GM20000 (cell line): ENCODE measurements around the gene RAB34.

Experiments used
- DNase-seq: peaks from one replicate; pipeline ENCODE4 v3.0.0; 2012; ENCODE audit warnings: low spot score
- TF ChIP-seq, protein P1 (sequence below): IDR thresholded peaks from 2 replicates; pipeline ENCODE4 v1.5.1; 2012; ENCODE audit warnings: mild to moderate bottlenecking, control low read depth; ENCODE audit errors: extremely low read depth, missing control alignments

Gene RAB34

GRCh38 chr17:28702026-28702751 is 15.5 kb downstream of the RAB34 start:
- no peak for DNase-seq
- TF ChIP-seq, protein P1, sequence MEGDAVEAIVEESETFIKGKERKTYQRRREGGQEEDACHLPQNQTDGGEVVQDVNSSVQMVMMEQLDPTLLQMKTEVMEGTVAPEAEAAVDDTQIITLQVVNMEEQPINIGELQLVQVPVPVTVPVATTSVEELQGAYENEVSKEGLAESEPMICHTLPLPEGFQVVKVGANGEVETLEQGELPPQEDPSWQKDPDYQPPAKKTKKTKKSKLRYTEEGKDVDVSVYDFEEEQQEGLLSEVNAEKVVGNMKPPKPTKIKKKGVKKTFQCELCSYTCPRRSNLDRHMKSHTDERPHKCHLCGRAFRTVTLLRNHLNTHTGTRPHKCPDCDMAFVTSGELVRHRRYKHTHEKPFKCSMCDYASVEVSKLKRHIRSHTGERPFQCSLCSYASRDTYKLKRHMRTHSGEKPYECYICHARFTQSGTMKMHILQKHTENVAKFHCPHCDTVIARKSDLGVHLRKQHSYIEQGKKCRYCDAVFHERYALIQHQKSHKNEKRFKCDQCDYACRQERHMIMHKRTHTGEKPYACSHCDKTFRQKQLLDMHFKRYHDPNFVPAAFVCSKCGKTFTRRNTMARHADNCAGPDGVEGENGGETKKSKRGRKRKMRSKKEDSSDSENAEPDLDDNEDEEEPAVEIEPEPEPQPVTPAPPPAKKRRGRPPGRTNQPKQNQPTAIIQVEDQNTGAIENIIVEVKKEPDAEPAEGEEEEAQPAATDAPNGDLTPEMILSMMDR = no peak

GRCh38 chr17:28700830-28701492 is 16.7 kb downstream of the RAB34 start:
- TF ChIP-seq, protein P1 = no peak
- no peak for DNase-seq

DNA sequence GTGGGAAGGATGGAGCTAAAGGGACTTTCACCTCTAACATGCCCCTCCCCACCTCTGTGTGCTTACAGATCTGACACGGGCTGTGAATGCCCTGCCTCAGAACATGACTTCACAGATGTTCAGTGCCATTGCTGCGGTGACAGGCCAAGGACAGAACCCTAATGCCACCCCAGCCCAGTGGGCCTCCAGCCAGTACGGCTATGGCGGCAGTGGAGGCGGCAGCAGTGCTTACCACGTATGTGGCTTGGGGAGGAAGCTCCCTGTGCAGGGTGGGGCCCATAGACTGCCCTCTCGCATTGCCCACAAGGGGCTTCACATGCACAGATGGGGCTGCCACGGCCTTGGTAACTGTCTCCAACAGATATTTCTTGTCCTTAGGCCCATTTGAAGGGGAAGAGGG is 17.4 kb downstream of the RAB34 start:
- DNase-seq = no peak
- TF ChIP-seq, protein P1 = no peak

- no peak for DNase-seq
- TF ChIP-seq, protein P1 = no peak
Observed at GRCh38 chr17:28698253-28698941, 19.3 kb downstream of the RAB34 start.

DNA sequence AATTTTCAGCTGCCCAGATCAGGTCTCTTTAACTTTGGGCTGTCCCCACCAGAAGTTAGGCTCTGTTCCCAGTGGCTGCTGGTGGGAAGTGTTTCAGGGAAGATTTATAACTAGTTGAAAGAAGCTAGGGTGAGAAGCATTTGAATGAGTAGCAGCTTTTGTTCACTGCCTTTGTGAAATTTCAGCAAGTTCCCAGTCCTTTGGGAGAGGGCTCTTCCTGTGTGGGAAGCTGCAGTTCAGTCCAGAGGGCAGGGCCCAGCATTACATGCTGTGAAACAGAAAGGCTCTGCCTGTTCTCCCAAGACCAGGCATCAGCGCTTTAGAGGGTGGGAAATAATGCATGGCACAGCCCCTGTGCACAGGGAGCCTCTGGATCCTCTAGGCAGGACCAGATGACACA is 23.8 kb downstream of the RAB34 start:
- DNase-seq = no peak
- TF ChIP-seq, protein P1 = no peak

- DNase-seq = no peak
- TF ChIP-seq, protein P1 = no peak
Observed at GRCh38 chr17:28689011-28689410, 28.7 kb downstream of the RAB34 start.

DNA sequence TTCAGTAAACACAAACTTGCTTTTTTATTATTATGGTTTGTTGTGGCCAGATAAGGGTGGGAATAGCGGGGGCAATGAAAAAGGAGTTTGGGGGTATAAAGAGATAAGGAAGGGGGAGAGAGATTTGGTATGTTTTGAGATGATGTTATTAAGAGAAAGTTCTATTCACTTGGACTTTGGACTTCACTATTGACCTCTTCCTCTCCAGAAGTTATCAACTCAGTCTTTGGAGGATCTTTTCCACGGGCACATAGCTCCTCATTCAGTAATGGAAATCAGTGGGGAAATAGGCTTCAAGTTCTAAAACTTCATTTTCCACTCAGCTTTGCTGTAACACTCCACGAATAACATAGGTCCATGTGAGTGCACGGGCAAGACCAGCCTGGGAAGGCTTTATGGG is 29.2 kb downstream of the RAB34 start:
- no peak for DNase-seq
- TF ChIP-seq, protein P1 = no peak
